Fibroblast of pulmonary artery (primary cell): ENCODE data around the gene PAOX.
"Not testable (repeated sequence)": the region's sequence is repeated elsewhere in the genome, so short reads cannot be mapped to it uniquely, and the experiment has no call there.

Source experiments
- DNase-seq: peaks from one replicate; pipeline ENCODE4 v3.0.0-alpha.2; 2010; ENCODE audit warnings: low read depth
- H3K4me3 ChIP-seq: replicated peaks from 2 replicates; pipeline ENCODE4 v1.5.1; 2011; ENCODE audit warnings: low read depth, mild to moderate bottlenecking, control low read depth, low read length, moderate library complexity
- CTCF ChIP-seq: IDR thresholded peaks from 2 replicates; pipeline ENCODE4 v1.5.1; 2011; ENCODE audit warnings: mild to moderate bottlenecking, control low read depth, low read length, inconsistent platforms; ENCODE audit errors: missing control alignments

PAOX gene

GRCh38 chr10:133421336-133422222, 42.5 kb downstream of the PAOX start:
- no peak overlapping the region for H3K4me3 ChIP-seq
- no peak for TF ChIP-seq CTCF
- no peak for DNase-seq

GRCh38 chr10:133422223-133422806, 43.3 kb downstream of the PAOX start:
- no peak overlapping the region for H3K4me3 ChIP-seq
- no peak for DNase-seq
- no peak for TF ChIP-seq CTCF

- no peak overlapping the region for H3K4me3 ChIP-seq
- no peak for DNase-seq
- no peak for TF ChIP-seq CTCF
Measured at GRCh38 chr10:133422807-133423771, 44.0 kb downstream of the PAOX start.

- not testable (repeated sequence) for H3K4me3 ChIP-seq, DNase-seq
Measured at GRCh38 chr10:133424102-133424501, 45.0 kb downstream of the PAOX start.

- H3K4me3 ChIP-seq = not testable (repeated sequence)
Measured at GRCh38 chr10:133424601-133425000, 45.5 kb downstream of the PAOX start, which contains the start of gene SPRN. SPRN (minus strand) TSS chr10:133424625; CDS start chr10:133423681, 944 bp downstream.

GRCh38 chr10:133429571-133429970, 50.5 kb downstream of the PAOX start:
- DNase-seq, H3K4me3 ChIP-seq: not testable (repeated sequence)

More at GRCh38 chr10:133424601-133425000, 45.5 kb downstream of the PAOX start, which contains the start of gene SPRN:
- not testable (repeated sequence) for DNase-seq

GRCh38 chr10:133431888-133432613, 53.0 kb downstream of the PAOX start:
- not testable (repeated sequence) for DNase-seq, H3K4me3 ChIP-seq

- not testable (repeated sequence) for DNase-seq, H3K4me3 ChIP-seq
Measured at GRCh38 chr10:133432789-133433188, 53.7 kb downstream of the PAOX start.
